A673 (cell line): ENCODE data around the gene SRP68. TPM values are rescaled to one million over a fixed set of nuclear protein-coding genes. Genes with fewer than 3 reads are reported as not detected.

ENCODE experiments used
- BruUV-seq: library from RNA; stranded (reverse); fragments of 400-500 nt; replicated peaks from 2 replicates; lab custom pipeline; 2021; lab: Mats Ljungman, UMichigan
- CTCF ChIA-PET: fragments of 300-600 bp; sonication (Branson Sonifier 250); formaldehyde crosslinking; loops from one replicate; lab custom pipeline; 2022; ENCODE audit warnings: antibody characterized with exemption; lab: Charles Lee
- POLR2A ChIA-PET: fragments of 300-600 bp; sonication (Branson Sonifier 250); formaldehyde crosslinking; loops from one replicate; lab custom pipeline; 2022; ENCODE audit warnings: antibody characterized with exemption; ENCODE audit not compliant: low non-redundant PET; lab: Charles Lee
- DNase-seq: peaks from one replicate; pipeline ENCODE4 v3.0.0-alpha.2; 2015; ENCODE audit warnings: low spot score
- H3K27ac ChIP-seq: fragments of 200-600 bp; sonication (generic); 2 replicates; pipeline ENCODE4 v1.5.1; 2016; ENCODE audit warnings: mixed run types, low read depth, mild to moderate bottlenecking, mixed read lengths, antibody characterized with exemption, low read length; ENCODE audit not compliant: poor library complexity, severe bottlenecking
- H3K27me3 ChIP-seq: fragments of 200-600 bp; sonication (generic); replicated peaks from 2 replicates; pipeline ENCODE4 v1.6.1; 2017; ENCODE audit warnings: mixed run types, low read depth, mild to moderate bottlenecking, mixed read lengths, antibody characterized with exemption, low read length; ENCODE audit not compliant: insufficient read depth, poor library complexity
- H3K36me3 ChIP-seq: fragments of 200-600 bp; sonication (generic); 2 replicates; pipeline ENCODE4 v1.6.1; 2016; ENCODE audit warnings: mixed run types, mild to moderate bottlenecking, mixed read lengths, antibody characterized with exemption, low read length; ENCODE audit not compliant: insufficient read depth, poor library complexity, severe bottlenecking
- H3K4me1 ChIP-seq: fragments of 200-600 bp; sonication (generic); 2 replicates; pipeline ENCODE4 v1.6.1; 2017; ENCODE audit warnings: mixed run types, mild to moderate bottlenecking, mixed read lengths, antibody characterized with exemption, low read length; ENCODE audit not compliant: insufficient read depth, poor library complexity, severe bottlenecking
- H3K4me3 ChIP-seq: fragments of 200-600 bp; sonication (generic); 2 replicates; pipeline ENCODE4 v1.5.1; 2016; ENCODE audit warnings: low read depth, mixed run types, mild to moderate bottlenecking, mixed read lengths, low read length; ENCODE audit not compliant: poor library complexity, severe bottlenecking
- H3K9me3 ChIP-seq: fragments of 200-600 bp; sonication (generic); 2 replicates; pipeline ENCODE4 v1.6.1; 2016; ENCODE audit warnings: mixed run types, low read depth, mild to moderate bottlenecking, mixed read lengths, antibody characterized with exemption, low read length; ENCODE audit not compliant: poor library complexity, severe bottlenecking
- EZH2 ChIP-seq: fragments of 200-600 bp; sonication (generic); IDR thresholded peaks from 2 replicates; pipeline ENCODE4 v1.6.1; 2017; ENCODE audit warnings: borderline replicate concordance, low read depth, mild to moderate bottlenecking, mixed read lengths, antibody characterized with exemption, low read length; ENCODE audit not compliant: poor library complexity, severe bottlenecking
- intact Hi-C: fragments of 100-400 bp; cut with micrococcal nuclease; formaldehyde crosslinking; loops from one replicate; pipeline ENCODE4 v1.10.0; 2022; ENCODE audit not compliant: unreplicated experiment
- total RNA-seq: library from RNA; stranded (reverse); gene quantifications from 2 replicates; pipeline ENCODE4 v1.2.3, GENCODE V29; 2021
- TF ChIP-seq, protein P1 (sequence below): fragments of 300-800, 200-600 bp; sonication (generic); conservative IDR thresholded peaks from 2 replicates; pipeline ENCODE4 v1.5.1; 2017; ENCODE audit warnings: low read depth, mild to moderate bottlenecking, antibody characterized with exemption, low read length, moderate library complexity, mixed read lengths

SRP68 gene
- total RNA-seq, 1 experiment from 2014 or later: 96.4 TPM

DNA sequence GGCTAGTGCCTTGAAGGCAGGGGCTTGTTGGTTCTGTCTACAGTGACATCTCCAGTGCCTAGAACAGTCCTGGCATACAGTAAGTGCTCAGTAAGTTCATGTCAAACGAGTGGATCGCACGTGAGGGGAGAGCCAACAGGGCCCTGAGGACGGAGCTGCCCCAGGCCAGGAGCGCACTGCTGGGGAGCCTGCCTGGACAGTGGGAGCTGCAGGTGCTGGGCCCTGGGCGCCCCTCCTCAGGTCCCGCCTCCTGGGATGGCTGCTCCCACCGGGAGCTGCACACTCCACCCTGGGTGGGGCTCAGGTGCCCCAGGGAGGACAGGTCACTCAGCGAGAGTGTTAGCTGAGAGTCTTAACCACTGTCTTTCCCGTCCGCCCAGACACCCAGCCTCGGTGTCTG lies 47.0 kb downstream of the SRP68 start:
- intact Hi-C loops: no loop called here
- H3K27ac ChIP-seq: no peak overlapping the region
- H3K27me3 ChIP-seq: peaks cover 4% of the 10 kb centered on the region
- no peak overlapping the region for H3K4me3 ChIP-seq
- DNase-seq: no peak
- ChIA-PET CTCF (no interaction called here), POLR2A (no interaction called here)
- peaks cover 14% of the 10 kb centered on the region for H3K4me1 ChIP-seq
- no TSS peak for BruUV-seq
- H3K9me3 ChIP-seq: no peaks in the 10 kb centered on the region
- TF ChIP-seq EZH2: no peak
- TF ChIP-seq, protein P1, sequence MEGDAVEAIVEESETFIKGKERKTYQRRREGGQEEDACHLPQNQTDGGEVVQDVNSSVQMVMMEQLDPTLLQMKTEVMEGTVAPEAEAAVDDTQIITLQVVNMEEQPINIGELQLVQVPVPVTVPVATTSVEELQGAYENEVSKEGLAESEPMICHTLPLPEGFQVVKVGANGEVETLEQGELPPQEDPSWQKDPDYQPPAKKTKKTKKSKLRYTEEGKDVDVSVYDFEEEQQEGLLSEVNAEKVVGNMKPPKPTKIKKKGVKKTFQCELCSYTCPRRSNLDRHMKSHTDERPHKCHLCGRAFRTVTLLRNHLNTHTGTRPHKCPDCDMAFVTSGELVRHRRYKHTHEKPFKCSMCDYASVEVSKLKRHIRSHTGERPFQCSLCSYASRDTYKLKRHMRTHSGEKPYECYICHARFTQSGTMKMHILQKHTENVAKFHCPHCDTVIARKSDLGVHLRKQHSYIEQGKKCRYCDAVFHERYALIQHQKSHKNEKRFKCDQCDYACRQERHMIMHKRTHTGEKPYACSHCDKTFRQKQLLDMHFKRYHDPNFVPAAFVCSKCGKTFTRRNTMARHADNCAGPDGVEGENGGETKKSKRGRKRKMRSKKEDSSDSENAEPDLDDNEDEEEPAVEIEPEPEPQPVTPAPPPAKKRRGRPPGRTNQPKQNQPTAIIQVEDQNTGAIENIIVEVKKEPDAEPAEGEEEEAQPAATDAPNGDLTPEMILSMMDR: no peak
- no peaks in the 10 kb centered on the region for H3K36me3 ChIP-seq

DNA sequence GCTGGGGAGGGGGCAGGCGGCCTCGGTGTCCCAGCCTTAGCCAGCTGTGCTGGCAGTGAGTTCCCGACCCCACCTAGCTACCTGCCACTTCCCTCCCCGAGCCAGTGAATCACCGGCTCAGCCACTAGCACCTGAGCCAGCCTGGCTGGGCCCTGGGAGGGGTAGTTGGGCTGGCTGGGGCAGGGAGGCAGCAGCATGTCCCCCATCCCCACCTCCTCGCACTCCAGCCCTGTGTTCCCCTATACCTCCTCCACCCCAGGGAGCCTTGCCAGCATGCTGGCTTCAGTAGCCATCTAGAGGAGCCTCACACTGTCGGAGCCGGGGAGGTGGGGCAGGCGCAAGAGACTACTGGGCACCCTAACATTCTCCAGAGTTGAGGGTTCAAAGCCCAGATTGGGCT lies 48.0 kb downstream of the SRP68 start:
- H3K4me1 ChIP-seq: peaks cover 6% of the 10 kb centered on the region
- no peak overlapping the region for H3K27ac ChIP-seq
- no peak for TF ChIP-seq EZH2
- TF ChIP-seq, protein P1: no peak
- H3K4me3 ChIP-seq: no peak overlapping the region
- BruUV-seq: no TSS peak
- no peak for DNase-seq
- POLR2A ChIA-PET: no interaction called here
- intact Hi-C loops: no loop called here
- no peaks in the 10 kb centered on the region for H3K36me3 ChIP-seq
- H3K27me3 ChIP-seq: peaks cover 4% of the 10 kb centered on the region
- CTCF ChIA-PET: no interaction called here
- H3K9me3 ChIP-seq: no peaks in the 10 kb centered on the region

DNA sequence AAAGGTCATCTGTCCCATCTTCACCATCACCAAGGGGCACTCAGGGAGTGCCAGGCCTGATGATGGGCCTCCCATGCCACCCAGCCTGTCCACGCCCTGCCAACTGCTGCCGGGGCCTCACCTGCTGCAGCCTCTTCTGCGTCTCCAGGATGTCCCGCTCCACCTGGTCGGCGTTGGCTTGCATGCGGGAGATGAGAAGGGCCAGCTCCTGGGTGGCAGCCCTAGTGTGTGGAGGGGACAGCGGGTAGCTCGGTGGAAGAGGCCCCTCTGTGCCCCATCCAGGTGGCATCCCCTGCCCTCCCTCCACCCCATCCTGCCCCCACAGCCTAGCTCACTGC lies 48.4 kb downstream of the SRP68 start:
- Histone ChIP-seq H3K4me3 (no peak overlapping the region), H3K9me3 (no peaks in the 10 kb centered on the region), H3K36me3 (no peaks in the 10 kb centered on the region), H3K27me3 (peaks cover 4% of the 10 kb centered on the region), H3K27ac (no peak overlapping the region), H3K4me1 (peaks cover 1% of the 10 kb centered on the region)
- TF ChIP-seq, protein P1: no peak
- TF ChIP-seq EZH2: no peak
- BruUV-seq: no TSS peak
- intact Hi-C loops: no loop called here
- DNase-seq: no peak
- ChIA-PET CTCF (no interaction called here), POLR2A (no interaction called here)
